Peyer's patch (tissue), 4 donors: ENCODE data around the gene NOL4L.

Source experiments
- CTCF ChIP-seq, 6 experiments: fragments of 450-650 bp in 4 of 6; fragments of 200-600 bp in 2 of 6; sonication (generic) in 1 of 6; IDR thresholded peaks; one replicate each; pipeline ENCODE4 v1.5.1; 2017 to 2019; ENCODE audit warnings: antibody characterized with exemption in 6 of 6, mild to moderate bottlenecking in 3 of 6, moderate library complexity in 1 of 6
- POLR2A ChIP-seq, 2 donors: fragments of 450-650 bp; IDR thresholded peaks; one replicate each; pipeline ENCODE4 v1.5.1; 2017; ENCODE audit warnings: antibody characterized with exemption in 2 of 2, mild to moderate bottlenecking in 2 of 2, moderate library complexity in 2 of 2

GRCh38 chr20:32551693-32552092 lies 33.4 kb downstream of the NOL4L start:
- TF ChIP-seq CTCF (IDR thresholded peaks at IDR 0.05) = no peak
- no peak for TF ChIP-seq POLR2A (IDR thresholded peaks at IDR 0.05)
